Measurements from ENCODE around the gene AKAP13.

- TF ChIP-seq SPI1 (IDR thresholded peaks at IDR 0.05; ENCODE audit: low read depth, low read length): no peak
- no peak for TF ChIP-seq PAX5 (IDR thresholded peaks at IDR 0.05; ENCODE audit: insufficient read depth, low read length, severe bottlenecking)
Measured at GRCh38 chr15:85518979-85519761, 138.8 kb downstream of the AKAP13 start.

Measured in GM12891 (cell line).